ENCODE results near the gene CYP4V2. TPM values are rescaled to one million over a fixed set of nuclear protein-coding genes. Genes with fewer than 3 reads are reported as not detected.
A peak's percentile ranks its signal among the peaks of the same experiment; 100 is the strongest.

CYP4V2 gene
- total RNA-seq, 1 donor from 2014 or later, result 13.3 TPM

- Mint-ChIP-seq H3K27ac (ENCODE audit: unreplicated experiment) (no peak overlapping the region), H3K4me1 (ENCODE audit: low read depth) (no peaks in the 10 kb centered on the region), H3K27me3 (ENCODE audit: low read depth) (peaks cover 23% of the 10 kb centered on the region), H3K9me3 (ENCODE audit: low read depth) (peaks cover 6% of the 10 kb centered on the region), H3K4me3 (ENCODE audit: unreplicated experiment) (no peak overlapping the region), H3K36me3 (ENCODE audit: low read depth) (peaks cover 3% of the 10 kb centered on the region)
- DNase-seq (ENCODE audit: low spot score), result no peak
- TF ChIP-seq, protein P1, sequence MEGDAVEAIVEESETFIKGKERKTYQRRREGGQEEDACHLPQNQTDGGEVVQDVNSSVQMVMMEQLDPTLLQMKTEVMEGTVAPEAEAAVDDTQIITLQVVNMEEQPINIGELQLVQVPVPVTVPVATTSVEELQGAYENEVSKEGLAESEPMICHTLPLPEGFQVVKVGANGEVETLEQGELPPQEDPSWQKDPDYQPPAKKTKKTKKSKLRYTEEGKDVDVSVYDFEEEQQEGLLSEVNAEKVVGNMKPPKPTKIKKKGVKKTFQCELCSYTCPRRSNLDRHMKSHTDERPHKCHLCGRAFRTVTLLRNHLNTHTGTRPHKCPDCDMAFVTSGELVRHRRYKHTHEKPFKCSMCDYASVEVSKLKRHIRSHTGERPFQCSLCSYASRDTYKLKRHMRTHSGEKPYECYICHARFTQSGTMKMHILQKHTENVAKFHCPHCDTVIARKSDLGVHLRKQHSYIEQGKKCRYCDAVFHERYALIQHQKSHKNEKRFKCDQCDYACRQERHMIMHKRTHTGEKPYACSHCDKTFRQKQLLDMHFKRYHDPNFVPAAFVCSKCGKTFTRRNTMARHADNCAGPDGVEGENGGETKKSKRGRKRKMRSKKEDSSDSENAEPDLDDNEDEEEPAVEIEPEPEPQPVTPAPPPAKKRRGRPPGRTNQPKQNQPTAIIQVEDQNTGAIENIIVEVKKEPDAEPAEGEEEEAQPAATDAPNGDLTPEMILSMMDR (IDR thresholded peaks at IDR 0.05), result peak; percentile 26
Measured at GRCh38 chr4:186217733-186218293, 26.4 kb downstream of the CYP4V2 start.

- Mint-ChIP-seq H3K27me3 (ENCODE audit: low read depth) (peaks cover 15% of the 10 kb centered on the region), H3K4me3 (ENCODE audit: unreplicated experiment) (no peak overlapping the region), H3K9me3 (ENCODE audit: low read depth) (peaks cover 32% of the 10 kb centered on the region), H3K27ac (ENCODE audit: unreplicated experiment) (no peak overlapping the region), H3K36me3 (ENCODE audit: low read depth) (peaks cover 15% of the 10 kb centered on the region), H3K4me1 (ENCODE audit: low read depth) (no peaks in the 10 kb centered on the region)
- TF ChIP-seq, protein P1 (IDR thresholded peaks at IDR 0.05), result no peak
- DNase-seq (ENCODE audit: low spot score), result no peak
Measured at GRCh38 chr4:186221624-186222023, 30.3 kb downstream of the CYP4V2 start.

GRCh38 chr4:186225848-186226247, 34.5 kb downstream of the CYP4V2 start:
- Mint-ChIP-seq H3K36me3 (ENCODE audit: low read depth) (peaks cover 15% of the 10 kb centered on the region), H3K27me3 (ENCODE audit: low read depth) (peaks cover 13% of the 10 kb centered on the region), H3K4me1 (ENCODE audit: low read depth) (peaks cover 17% of the 10 kb centered on the region), H3K9me3 (ENCODE audit: low read depth) (peaks cover 36% of the 10 kb centered on the region), H3K4me3 (ENCODE audit: unreplicated experiment) (no peak overlapping the region), H3K27ac (ENCODE audit: unreplicated experiment) (no peak overlapping the region)
- no peak for DNase-seq (ENCODE audit: low spot score)
- TF ChIP-seq, protein P1 (IDR thresholded peaks at IDR 0.05), result no peak

GRCh38 chr4:186226521-186227189, 35.3 kb downstream of the CYP4V2 start:
- peaks cover 34% of the 10 kb centered on the region for H3K9me3 Mint-ChIP-seq (ENCODE audit: low read depth)
- H3K36me3 Mint-ChIP-seq (ENCODE audit: low read depth), result peaks cover 15% of the 10 kb centered on the region
- TF ChIP-seq, protein P1 (IDR thresholded peaks at IDR 0.05), result no peak
- H3K4me3 Mint-ChIP-seq (ENCODE audit: unreplicated experiment), result no peak overlapping the region
- no peak overlapping the region for H3K27ac Mint-ChIP-seq (ENCODE audit: unreplicated experiment)
- no peak for DNase-seq (ENCODE audit: low spot score)
- H3K27me3 Mint-ChIP-seq (ENCODE audit: low read depth), result peaks cover 8% of the 10 kb centered on the region
- H3K4me1 Mint-ChIP-seq (ENCODE audit: low read depth), result peaks cover 17% of the 10 kb centered on the region

- Mint-ChIP-seq H3K9me3 (ENCODE audit: low read depth) (peaks cover 30% of the 10 kb centered on the region), H3K27ac (ENCODE audit: unreplicated experiment) (no peak within 1 kb of the TSS), H3K27me3 (ENCODE audit: low read depth) (peaks cover 5% of the 10 kb centered on the region), H3K4me1 (ENCODE audit: low read depth) (peaks cover 17% of the 10 kb centered on the region), H3K4me3 (ENCODE audit: unreplicated experiment) (no peak within 1 kb of the TSS), H3K36me3 (ENCODE audit: low read depth) (peaks cover 15% of the 10 kb centered on the region)
- no peak for DNase-seq (ENCODE audit: low spot score)
- TF ChIP-seq, protein P1 (IDR thresholded peaks at IDR 0.05), result no peak
Measured at GRCh38 chr4:186227221-186227620, 35.9 kb downstream of the CYP4V2 start, which contains the start of gene KLKB1. KLKB1 (plus strand) TSS chr4:186227507; CDS start chr4:186228196, 689 bp downstream.
